HepG2 (cell line): ENCODE data around the gene NFATC4. TPM values are rescaled to one million over a fixed set of nuclear protein-coding genes. Genes with fewer than 3 reads are reported as not detected.

Experiments
- ARHGAP35 ChIP-seq: sonication (generic); formaldehyde crosslinking; IDR thresholded peaks from 2 replicates; pipeline ENCODE4 v1.9.0; 2022; ENCODE audit warnings: mild to moderate bottlenecking, inconsistent platforms, moderate library complexity, missing genetic modification reagents, borderline replicate concordance
- ATRX ChIP-seq: sonication (generic); formaldehyde crosslinking; IDR thresholded peaks from 2 replicates; pipeline ENCODE4 v1.4.0; 2020; ENCODE audit warnings: missing genetic modification reagents, borderline replicate concordance
- DR1 ChIP-seq: sonication (generic); formaldehyde crosslinking; IDR thresholded peaks from 2 replicates; pipeline ENCODE4 v1.8.0; 2021; ENCODE audit warnings: mild to moderate bottlenecking, missing genetic modification reagents, inconsistent platforms
- ELF3 ChIP-seq: IDR thresholded peaks from 2 replicates; pipeline ENCODE4 v1.6.1; 2016; ENCODE audit warnings: missing genetic modification reagents, missing compliant biosample characterization
- GABPA ChIP-seq, 2 experiments: IDR thresholded peaks; 2 replicates each; pipeline ENCODE4 v1.6.1; 2011 to 2016; ENCODE audit warnings: low read depth in 2 of 2, low read length in 1 of 2, missing biosample characterization in 1 of 2, missing genetic modification characterization in 1 of 2
- GATAD2A ChIP-seq: IDR thresholded peaks from 2 replicates; pipeline ENCODE4 v1.6.1; 2016
- MLLT10 ChIP-seq: sonication (generic); formaldehyde crosslinking; IDR thresholded peaks from 2 replicates; pipeline ENCODE4 v1.4.0; 2020; ENCODE audit warnings: missing genetic modification reagents
- NFE2L2 ChIP-seq: fragments of 150-350 bp; IDR thresholded peaks from 2 replicates; pipeline ENCODE4 v1.6.1; 2014; ENCODE audit warnings: low read length
- PAWR ChIP-seq: sonication (generic); formaldehyde crosslinking; IDR thresholded peaks from 2 replicates; pipeline ENCODE4 v1.4.0; 2020; ENCODE audit warnings: missing genetic modification reagents, mild to moderate bottlenecking, borderline replicate concordance
- PPARG ChIP-seq: conservative IDR thresholded peaks from 2 replicates; pipeline ENCODE4 v1.6.1; 2016; ENCODE audit warnings: missing biosample characterization, missing genetic modification reagents
- SIX4 ChIP-seq: sonication (generic); formaldehyde crosslinking; IDR thresholded peaks from 2 replicates; pipeline ENCODE4 v1.4.0; 2020; ENCODE audit warnings: missing genetic modification reagents
- SRSF4 ChIP-seq: fragments of 200-400 bp; formaldehyde crosslinking; IDR thresholded peaks from one replicate; pipeline ENCODE4 v1.6.1; 2018; ENCODE audit warnings: mild to moderate bottlenecking, low read depth, low read length, moderate library complexity; ENCODE audit not compliant: poor library complexity, severe bottlenecking
- SUZ12 ChIP-seq: fragments of 150-350 bp; IDR thresholded peaks from 2 replicates; pipeline ENCODE4 v1.6.1; 2014; ENCODE audit warnings: low read depth, low read length
- TCF12 ChIP-seq, 2 experiments: fragments of 450-650 bp in 1 of 2; sonication (generic) in 1 of 2; formaldehyde crosslinking in 1 of 2; IDR thresholded peaks; 2 replicates each; pipeline versions ENCODE4 v1.6.1 to v1.8.0; 2017 to 2022; ENCODE audit warnings: antibody characterized with exemption in 1 of 2, mild to moderate bottlenecking in 1 of 2, missing genetic modification reagents in 1 of 2, moderate library complexity in 1 of 2
- TGIF2 ChIP-seq: IDR thresholded peaks from 2 replicates; pipeline ENCODE4 v1.6.1; 2016; ENCODE audit warnings: control low read depth, missing compliant biosample characterization
- ZMYM4 ChIP-seq: sonication (generic); formaldehyde crosslinking; IDR thresholded peaks from 2 replicates; pipeline ENCODE4 v1.8.1; 2023; ENCODE audit warnings: mild to moderate bottlenecking, missing genetic modification reagents
- ZNF317 ChIP-seq: sonication (generic); formaldehyde crosslinking; IDR thresholded peaks from 2 replicates; pipeline ENCODE4 v1.5.0; 2020; ENCODE audit warnings: mild to moderate bottlenecking, missing genetic modification reagents
- ZNF446 ChIP-seq: sonication (generic); formaldehyde crosslinking; IDR thresholded peaks from 2 replicates; pipeline ENCODE4 v1.5.0; 2020; ENCODE audit warnings: mild to moderate bottlenecking, missing genetic modification reagents
- ZNF564 ChIP-seq: sonication (generic); formaldehyde crosslinking; IDR thresholded peaks from 2 replicates; pipeline ENCODE4 v1.8.1; 2023; ENCODE audit warnings: mild to moderate bottlenecking, missing genetic modification reagents
- ZNF850 ChIP-seq: sonication (generic); formaldehyde crosslinking; conservative IDR thresholded peaks from 2 replicates; pipeline ENCODE4 v1.9.0; 2021; ENCODE audit warnings: mild to moderate bottlenecking, missing genetic modification reagents
- ZSCAN21 ChIP-seq: sonication (generic); formaldehyde crosslinking; IDR thresholded peaks from 2 replicates; pipeline ENCODE4 v1.8.0; 2022; ENCODE audit warnings: mild to moderate bottlenecking, missing genetic modification reagents, moderate library complexity, borderline replicate concordance
- polyA plus RNA-seq, 8 experiments: library from polyadenylated mRNA; depleted of rRNA in 3 of 8; stranded (reverse) in 7 of 8; unstranded in 1 of 8; fragments of >200 nt; fragmentation: Illumina TruSeq in 4 of 8; extraction: Trizol in 4 of 8; gene quantifications; 2 replicates each; pipeline versions ENCODE4 v1.2.1 to v1.2.3, GENCODE V29; 2011 to 2016; ENCODE audit warnings: low read depth in 4 of 8, missing spikeins in 1 of 8, mixed read lengths in 1 of 8; ENCODE audit not compliant: insufficient read depth in 1 of 8
- total RNA-seq, 5 experiments: library from RNA; depleted of rRNA; stranded (reverse); fragments of >200 nt; fragmentation: Illumina TruSeq; extraction: Trizol; gene quantifications; 2 replicates each; pipeline ENCODE4 v1.2.3, GENCODE V29; 2016; ENCODE audit warnings: low read depth in 1 of 5
- TF ChIP-seq, protein P1 (sequence below): IDR thresholded peaks from 2 replicates; pipeline ENCODE4 v1.6.1; 2012; ENCODE audit warnings: low read depth, low read length, improper control_type of control experiment
- TF ChIP-seq, protein P2 (sequence below): sonication (generic); formaldehyde crosslinking; IDR thresholded peaks from 2 replicates; pipeline ENCODE4 v1.4.0; 2020; ENCODE audit warnings: missing genetic modification reagents; ENCODE audit errors: not compliant biosample characterization
- TF ChIP-seq, protein P3 (sequence below): IDR thresholded peaks from 2 replicates; pipeline ENCODE4 v1.6.1; 2016; ENCODE audit warnings: control low read depth
- TF ChIP-seq, protein P4 (sequence below), 2 experiments: sonication (generic) in 1 of 2; formaldehyde crosslinking in 1 of 2; IDR thresholded peaks; 2 replicates each; pipeline versions ENCODE4 v1.4.0 to v1.6.1; 2018 to 2020; ENCODE audit warnings: missing genetic modification reagents in 2 of 2, borderline replicate concordance in 1 of 2, low read depth in 1 of 2, mild to moderate bottlenecking in 1 of 2, missing biosample characterization in 1 of 2

NFATC4 gene
- total and polyA plus RNA-seq, 2 of the 13 experiments (the other 11 are each of a cell fraction or from before 2014, with no cell fraction given) = 0.04 to 0.15 TPM

DNA sequence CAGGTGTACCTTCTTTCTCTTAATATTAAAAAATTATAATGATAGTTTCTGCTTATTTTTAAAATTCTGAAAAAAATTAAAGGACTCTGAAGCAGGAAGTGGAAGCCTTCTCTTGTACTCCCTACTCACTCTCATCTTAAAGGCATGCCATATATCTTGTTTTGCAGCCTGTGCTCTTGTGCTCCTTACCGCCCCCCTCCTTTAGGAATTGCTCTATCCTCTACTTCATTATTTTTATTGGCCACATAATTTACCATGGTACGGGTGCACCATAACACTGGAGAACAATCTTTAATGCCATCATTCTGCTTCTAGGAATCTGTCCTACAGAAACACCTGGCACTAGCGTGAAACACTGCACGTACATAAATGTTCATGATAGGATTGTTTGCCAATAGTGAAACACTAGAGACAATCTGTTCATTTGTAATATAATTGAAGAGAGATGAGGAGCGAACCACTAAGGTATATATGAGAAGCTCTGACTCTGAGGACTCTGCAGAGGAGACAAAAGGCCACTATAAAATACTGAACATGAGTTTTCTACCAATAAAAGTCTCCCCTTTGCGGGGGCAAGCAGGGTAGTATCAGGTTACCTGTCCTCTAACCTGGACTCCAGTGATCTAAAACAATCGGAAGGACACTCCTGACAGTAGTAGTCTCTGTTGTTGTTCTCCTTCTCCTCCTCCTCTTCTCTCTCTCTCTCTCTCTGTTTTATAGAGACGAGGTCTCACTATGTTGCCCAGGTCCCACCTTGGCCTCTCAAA, 24.5 kb downstream of the NFATC4 start (continued):
- TF ChIP-seq, protein P1, sequence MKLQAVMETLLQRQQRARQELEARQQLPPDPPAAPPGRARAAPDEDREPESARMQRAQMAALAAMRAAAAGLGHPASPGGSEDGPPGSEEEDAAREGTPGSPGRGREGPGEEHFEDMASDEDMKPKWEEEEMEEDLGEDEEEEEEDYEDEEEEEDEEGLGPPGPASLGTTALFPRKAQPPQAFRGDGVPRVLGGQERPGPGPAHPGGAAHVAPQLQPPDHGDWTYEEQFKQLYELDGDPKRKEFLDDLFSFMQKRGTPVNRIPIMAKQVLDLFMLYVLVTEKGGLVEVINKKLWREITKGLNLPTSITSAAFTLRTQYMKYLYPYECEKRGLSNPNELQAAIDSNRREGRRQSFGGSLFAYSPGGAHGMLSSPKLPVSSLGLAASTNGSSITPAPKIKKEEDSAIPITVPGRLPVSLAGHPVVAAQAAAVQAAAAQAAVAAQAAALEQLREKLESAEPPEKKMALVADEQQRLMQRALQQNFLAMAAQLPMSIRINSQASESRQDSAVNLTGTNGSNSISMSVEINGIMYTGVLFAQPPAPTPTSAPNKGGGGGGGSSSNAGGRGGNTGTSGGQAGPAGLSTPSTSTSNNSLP = no peak
- TF ChIP-seq SIX4 (CRISPR knock-in tag) (peak; percentile 52; the same call in 1 of the 2 replicates), DR1 (CRISPR knock-in tag) (no peak), GATAD2A (CRISPR knock-in tag) (no peak), ATRX (CRISPR knock-in tag) (no peak), ZNF446 (CRISPR knock-in tag) (0 out of 2 replicates have a peak, but pooled peaks have one; percentile 42), TCF12 (IDR thresholded peaks at IDR 0.05) (no peak), TCF12 (CRISPR knock-in tag; IDR thresholded peaks at IDR 0.05) (no peak), ZNF850 (CRISPR knock-in tag) (0 out of 2 replicates have a peak, but pooled peaks have one; percentile 11), SRSF4 (no peak), PPARG (CRISPR knock-in tag) (no peak), PAWR (no peak), ZNF317 (no peak), ZMYM4 (CRISPR knock-in tag) (peak; percentile 24; the same call in 1 of the 2 replicates), ARHGAP35 (CRISPR knock-in tag) (no peak), TGIF2 (CRISPR knock-in tag) (no peak), GABPA (IDR thresholded peaks at IDR 0.05; ENCODE audit: low read depth, low read length) (no peak), GABPA (CRISPR knock-in tag; IDR thresholded peaks at IDR 0.05; ENCODE audit: low read depth) (no peak), NFE2L2 (no peak), ZNF564 (CRISPR knock-in tag) (no peak), SUZ12 (no peak), ZSCAN21 (no peak), MLLT10 (no peak), ELF3 (CRISPR knock-in tag) (no peak)
- TF ChIP-seq, protein P2, sequence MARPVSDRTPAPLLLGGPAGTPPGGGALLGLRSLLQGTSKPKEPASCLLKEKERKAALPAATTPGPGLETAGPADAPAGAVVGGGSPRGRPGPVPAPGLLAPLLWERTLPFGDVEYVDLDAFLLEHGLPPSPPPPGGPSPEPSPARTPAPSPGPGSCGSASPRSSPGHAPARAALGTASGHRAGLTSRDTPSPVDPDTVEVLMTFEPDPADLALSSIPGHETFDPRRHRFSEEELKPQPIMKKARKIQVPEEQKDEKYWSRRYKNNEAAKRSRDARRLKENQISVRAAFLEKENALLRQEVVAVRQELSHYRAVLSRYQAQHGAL (CRISPR knock-in tag) = no peak
- TF ChIP-seq, protein P3, sequence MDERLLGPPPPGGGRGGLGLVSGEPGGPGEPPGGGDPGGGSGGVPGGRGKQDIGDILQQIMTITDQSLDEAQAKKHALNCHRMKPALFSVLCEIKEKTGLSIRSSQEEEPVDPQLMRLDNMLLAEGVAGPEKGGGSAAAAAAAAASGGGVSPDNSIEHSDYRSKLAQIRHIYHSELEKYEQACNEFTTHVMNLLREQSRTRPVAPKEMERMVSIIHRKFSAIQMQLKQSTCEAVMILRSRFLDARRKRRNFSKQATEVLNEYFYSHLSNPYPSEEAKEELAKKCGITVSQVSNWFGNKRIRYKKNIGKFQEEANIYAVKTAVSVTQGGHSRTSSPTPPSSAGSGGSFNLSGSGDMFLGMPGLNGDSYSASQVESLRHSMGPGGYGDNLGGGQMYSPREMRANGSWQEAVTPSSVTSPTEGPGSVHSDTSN (CRISPR knock-in tag) = no peak
- TF ChIP-seq, protein P4, sequence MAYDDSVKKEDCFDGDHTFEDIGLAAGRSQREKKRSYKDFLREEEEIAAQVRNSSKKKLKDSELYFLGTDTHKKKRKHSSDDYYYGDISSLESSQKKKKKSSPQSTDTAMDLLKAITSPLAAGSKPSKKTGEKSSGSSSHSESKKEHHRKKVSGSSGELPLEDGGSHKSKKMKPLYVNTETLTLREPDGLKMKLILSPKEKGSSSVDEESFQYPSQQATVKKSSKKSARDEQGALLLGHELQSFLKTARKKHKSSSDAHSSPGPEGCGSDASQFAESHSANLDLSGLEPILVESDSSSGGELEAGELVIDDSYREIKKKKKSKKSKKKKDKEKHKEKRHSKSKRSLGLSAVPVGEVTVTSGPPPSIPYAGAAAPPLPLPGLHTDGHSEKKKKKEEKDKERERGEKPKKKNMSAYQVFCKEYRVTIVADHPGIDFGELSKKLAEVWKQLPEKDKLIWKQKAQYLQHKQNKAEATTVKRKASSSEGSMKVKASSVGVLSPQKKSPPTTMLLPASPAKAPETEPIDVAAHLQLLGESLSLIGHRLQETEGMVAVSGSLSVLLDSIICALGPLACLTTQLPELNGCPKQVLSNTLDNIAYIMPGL (CRISPR knock-in tag; IDR thresholded peaks at IDR 0.05; ENCODE audit: borderline replicate concordance in 1 of 2, low read depth in 1 of 2) = no peak
